Activated CD8-positive, alpha-beta memory T cell treated with anti-CD3 and anti-CD28 coated beads for 1 hour (primary cell): ENCODE measurements around the gene DYRK4.

Experiments
- DNase-seq, 2 donors: peaks; one replicate each; pipeline ENCODE4 v3.0.0-alpha.2; 2020; ENCODE audit warnings: low read depth in 1 of 2; ENCODE audit errors: extremely low read depth in 1 of 2

Gene DYRK4

GRCh38 chr12:4563336-4563735, 1.3 kb downstream of the DYRK4 start:
- DNase-seq: no peak

- DNase-seq: no peak
Measured at GRCh38 chr12:4564818-4565217, 2.8 kb downstream of the DYRK4 start.

GRCh38 chr12:4566474-4566873, 4.5 kb downstream of the DYRK4 start:
- no peak for DNase-seq

DNA sequence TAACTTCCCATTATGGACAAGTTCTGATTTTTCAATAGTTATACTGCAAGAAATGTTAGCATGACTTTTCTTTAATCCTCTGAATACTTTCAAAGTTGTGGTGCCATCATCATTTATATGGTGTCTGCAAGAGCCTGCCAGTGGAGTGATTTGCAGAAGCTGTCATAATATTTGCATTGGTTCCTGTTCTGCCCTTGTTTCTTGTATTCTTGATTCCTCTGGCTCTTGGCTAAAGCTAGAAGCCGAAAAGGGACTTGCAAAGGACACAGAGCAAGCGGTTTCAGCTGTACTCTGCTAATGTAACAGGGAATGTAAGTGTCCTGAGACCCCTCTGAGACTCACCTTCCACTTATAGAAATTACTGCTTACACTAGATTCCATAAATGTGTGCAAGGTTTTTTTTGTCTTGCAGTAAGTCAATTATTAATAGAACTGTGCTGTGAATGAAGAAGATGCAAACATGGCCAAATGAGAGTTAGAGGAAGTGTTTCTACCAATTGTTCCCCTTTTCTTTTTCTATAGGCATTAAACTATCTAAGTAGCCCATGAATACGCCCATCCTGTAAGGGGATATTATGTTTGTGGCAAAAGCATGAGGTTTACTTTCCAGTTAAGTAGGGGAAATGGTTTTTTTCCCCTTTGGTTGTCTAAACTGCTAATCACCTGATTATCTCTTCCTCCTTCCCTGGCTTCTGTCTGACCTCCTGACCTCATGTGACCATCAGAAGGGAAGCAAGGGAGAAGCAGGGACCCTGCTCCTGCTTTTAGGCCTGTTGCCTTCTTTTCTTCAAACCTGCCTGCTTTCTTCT, 5.3 kb downstream of the DYRK4 start:
- no peak for DNase-seq

DNA sequence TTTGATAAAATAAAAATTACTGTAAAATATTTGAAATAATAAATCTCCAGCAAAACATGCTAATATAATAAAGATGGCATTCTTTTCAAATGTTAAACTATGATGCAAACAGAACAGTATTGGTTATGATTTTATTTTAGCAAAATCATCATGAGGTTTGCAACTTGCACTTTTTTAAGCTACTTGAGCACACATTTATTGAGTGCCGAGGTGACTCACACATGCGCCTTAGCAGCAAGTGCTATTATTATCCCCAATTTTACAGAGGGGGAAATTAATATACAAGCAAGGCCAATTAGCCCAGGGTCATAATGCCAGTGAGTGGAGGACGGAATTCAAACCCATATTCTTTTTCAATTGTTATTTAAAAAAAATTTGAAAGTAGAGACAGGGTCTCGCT, 7.3 kb downstream of the DYRK4 start:
- DNase-seq: no peak

DNA sequence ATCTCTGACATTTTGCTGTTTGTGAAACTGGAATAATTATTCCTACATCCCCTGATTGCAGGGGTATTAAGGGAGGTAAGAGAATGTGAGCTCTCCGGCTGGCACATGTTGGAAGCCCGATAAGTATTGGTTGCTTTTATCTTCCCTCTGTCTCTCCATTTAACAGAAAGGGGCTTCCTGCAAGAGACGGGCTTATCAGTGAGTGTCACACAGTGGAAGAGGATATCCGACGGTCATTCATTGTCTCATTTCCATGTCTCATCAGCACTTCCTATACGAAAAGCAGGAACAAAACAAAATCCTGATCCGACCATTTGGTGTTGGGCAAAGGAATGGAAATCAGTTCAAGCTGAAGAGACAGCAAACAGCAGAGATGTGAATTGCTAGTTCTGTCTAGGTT, 10.7 kb downstream of the DYRK4 start:
- no peak for DNase-seq

GRCh38 chr12:4579305-4580102, 17.5 kb downstream of the DYRK4 start:
- DNase-seq: no peak

- DNase-seq: no peak
Measured at GRCh38 chr12:4580281-4580688, 18.3 kb downstream of the DYRK4 start.

- no peak for DNase-seq
Measured at GRCh38 chr12:4584281-4584680, 22.3 kb downstream of the DYRK4 start.

- no peak for DNase-seq
Measured at GRCh38 chr12:4584896-4585295, 22.9 kb downstream of the DYRK4 start.

DNA sequence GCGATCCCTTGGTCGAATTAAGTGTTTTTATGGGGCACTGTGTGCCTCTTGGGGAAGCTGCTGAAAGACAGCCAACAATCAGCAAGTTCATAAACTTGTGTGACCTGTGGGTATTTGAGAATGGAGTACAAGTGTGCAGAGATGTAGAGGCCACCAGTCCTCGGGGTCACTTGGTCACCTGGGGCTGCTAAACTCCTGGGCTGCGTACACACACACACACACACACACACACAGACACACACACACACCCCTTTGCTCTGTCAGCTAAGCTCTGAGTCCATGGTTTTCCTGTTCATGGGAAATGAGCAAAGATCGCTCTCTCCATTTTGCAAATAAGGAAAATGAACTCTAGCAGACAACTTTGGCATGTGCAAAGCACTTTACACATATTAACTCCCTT, 24.5 kb downstream of the DYRK4 start:
- no peak for DNase-seq

GRCh38 chr12:4587108-4587507, 25.1 kb downstream of the DYRK4 start:
- no peak for DNase-seq

DNA sequence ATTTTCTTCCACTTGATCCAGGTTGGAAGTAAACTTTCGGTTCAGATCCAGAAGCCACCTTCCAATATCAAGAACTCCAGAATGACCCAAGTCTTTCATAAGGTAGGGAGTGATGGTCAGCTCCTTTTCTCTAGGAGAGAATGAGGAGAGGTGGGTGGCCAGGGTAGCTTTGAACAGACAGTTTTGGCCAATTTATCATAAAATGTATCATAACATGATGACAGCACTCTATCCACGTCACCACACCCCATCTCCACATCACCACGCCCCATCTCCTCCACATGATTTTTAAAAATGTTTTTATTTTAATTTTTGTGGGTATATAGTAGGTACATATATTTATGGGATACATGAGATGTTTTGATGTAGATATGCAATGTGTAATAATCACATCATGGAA, 26.9 kb downstream of the DYRK4 start:
- DNase-seq: no peak

DNA sequence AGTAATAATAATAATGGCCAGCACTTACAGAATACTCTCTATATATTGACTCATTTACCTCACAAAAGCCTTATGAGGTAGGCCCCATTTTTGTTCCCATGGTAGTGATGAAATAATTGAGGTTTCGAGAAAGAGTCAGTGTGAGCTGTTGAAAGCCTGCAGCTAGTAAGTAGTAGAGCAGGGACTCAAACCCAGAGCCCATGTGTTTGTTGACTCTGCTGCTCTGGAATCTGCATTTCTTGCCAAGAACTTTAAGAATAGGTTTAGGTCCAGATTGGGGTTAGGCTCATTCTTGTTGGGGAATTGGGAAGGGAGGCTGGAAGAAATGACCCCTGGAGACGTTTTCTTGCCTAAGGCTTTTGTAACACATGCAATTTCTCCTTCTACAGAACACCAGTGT, 27.9 kb downstream of the DYRK4 start:
- DNase-seq: no peak

- DNase-seq: no peak
Measured at GRCh38 chr12:4591180-4591687, 29.2 kb downstream of the DYRK4 start.

GRCh38 chr12:4595881-4596280, 33.9 kb downstream of the DYRK4 start:
- DNase-seq: no peak

- no peak for DNase-seq
Measured at GRCh38 chr12:4603421-4603820, 41.4 kb downstream of the DYRK4 start.

DNA sequence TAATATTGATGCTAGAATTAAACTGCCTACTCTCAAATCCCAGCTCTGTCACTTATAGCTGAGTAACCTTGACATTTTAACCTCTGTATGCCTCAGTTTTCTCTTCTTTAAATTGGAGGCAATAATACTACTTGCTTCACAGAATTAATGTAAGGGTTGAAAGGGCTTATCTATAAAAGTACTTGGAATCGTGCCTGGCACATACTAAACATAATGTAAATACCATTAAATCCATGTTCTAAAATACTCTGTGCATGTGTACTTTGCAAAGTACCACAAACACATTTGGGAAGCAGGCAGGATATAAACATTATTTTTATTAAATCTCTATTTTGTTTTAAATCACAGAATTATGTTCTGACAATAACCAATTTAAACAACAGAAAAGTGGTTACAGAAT, 41.9 kb downstream of the DYRK4 start:
- DNase-seq: no peak

DNA sequence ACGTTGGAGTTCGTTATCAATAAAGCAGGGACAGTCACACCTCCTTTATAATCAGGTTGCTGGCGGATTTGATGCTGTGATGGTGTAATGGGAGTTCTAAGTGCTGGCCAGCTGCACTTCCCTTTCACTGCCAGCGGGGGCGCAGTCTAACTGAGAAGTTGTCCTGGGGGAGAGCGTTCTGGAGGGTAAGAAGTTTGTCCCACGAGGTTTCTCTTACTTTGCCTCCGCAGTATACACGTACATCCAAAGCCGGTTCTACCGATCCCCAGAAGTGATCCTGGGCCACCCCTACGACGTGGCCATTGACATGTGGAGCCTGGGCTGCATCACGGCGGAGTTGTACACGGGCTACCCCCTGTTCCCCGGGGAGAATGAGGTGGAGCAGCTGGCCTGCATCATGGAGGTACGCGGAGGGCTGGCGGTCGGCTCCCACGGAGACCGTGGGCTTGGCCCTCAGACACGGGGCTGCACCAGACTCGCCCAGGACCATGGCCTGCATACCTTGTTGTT, 42.7 kb downstream of the DYRK4 start:
- peak; percentile 42 to 62 for DNase-seq

DNA sequence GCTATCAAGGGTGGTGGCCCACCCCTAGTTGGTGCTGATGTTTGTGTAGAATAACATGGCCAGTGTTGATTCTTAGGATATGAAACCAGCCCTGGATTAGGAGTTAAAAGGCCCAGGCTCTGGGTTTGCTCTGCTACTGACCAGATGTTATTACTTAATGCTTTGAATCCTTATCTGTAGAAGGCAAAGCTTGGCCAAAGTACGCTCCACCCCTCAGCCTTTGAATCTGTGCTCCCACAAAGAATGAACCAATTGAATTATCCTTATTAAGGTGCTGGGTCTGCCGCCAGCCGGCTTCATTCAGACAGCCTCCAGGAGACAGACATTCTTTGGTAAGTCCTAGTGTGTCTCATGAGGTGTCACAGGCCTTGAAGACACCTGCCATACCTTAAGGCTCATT, 45.0 kb downstream of the DYRK4 start:
- no peak for DNase-seq

- no peak for DNase-seq
Measured at GRCh38 chr12:4609071-4609470, 47.1 kb downstream of the DYRK4 start.

- DNase-seq: no peak
Measured at GRCh38 chr12:4610481-4610880, 48.5 kb downstream of the DYRK4 start.
